B cell (primary cell): ENCODE data around the gene IFIT5. TPM values are rescaled to one million over a fixed set of nuclear protein-coding genes. Genes with fewer than 3 reads are reported as not detected.

Source experiments
- ATAC-seq: fragments of 200-7000 bp; cut with Tn5 transposase; one replicate; pipeline ENCODE4 v1.10.0; 2021; ENCODE audit warnings: low read depth, mild to moderate bottlenecking, moderate number of reproducible peaks, moderate library complexity
- CTCF ChIA-PET: fragments of 350-600 bp; sonication (Branson Sonifier 250); formaldehyde crosslinking; loops from one replicate; lab custom pipeline; 2021; ENCODE audit warnings: antibody characterized with exemption, inconsistent platforms; lab: Charles Lee
- POLR2A ChIA-PET: fragments of 350-600 bp; sonication (Branson Sonifier 250); formaldehyde crosslinking; loops from one replicate; lab custom pipeline; 2021; ENCODE audit warnings: antibody characterized with exemption; lab: Charles Lee
- DNase-seq: peaks from one replicate; pipeline ENCODE4 v3.0.0; 2013
- H2AFZ ChIP-seq: 2 replicates; pipeline ENCODE4 v1.6.1; 2012; ENCODE audit warnings: mild to moderate bottlenecking, low read depth, low read length; ENCODE audit not compliant: insufficient read depth, poor library complexity, severe bottlenecking
- H3K27ac ChIP-seq, 2 donors: 1 replicate in 1 of 2; 2 replicates in 1 of 2; pipeline ENCODE4 v1.5.1; 2012 to 2013; ENCODE audit warnings: low read length in 2 of 2, mild to moderate bottlenecking in 2 of 2, moderate library complexity in 1 of 2
- H3K27me3 ChIP-seq, 4 experiments: fragments of 200-600 bp in 1 of 4; sonication (generic) in 1 of 4; replicated peaks in 1 of 4; 1 replicate in 2 of 4; 2 replicates in 2 of 4; pipeline versions ENCODE4 v1.6.1 to v1.7.0; 2013 to 2016; ENCODE audit warnings: low read length in 3 of 4, mild to moderate bottlenecking in 2 of 4, mixed read lengths in 1 of 4, moderate library complexity in 1 of 4; ENCODE audit not compliant: insufficient read depth in 4 of 4, control insufficient read depth in 3 of 4; ENCODE audit errors: control extremely low read depth in 1 of 4
- H3K36me3 ChIP-seq, 2 experiments: replicated peaks in 1 of 2; 1 replicate in 1 of 2; 2 replicates in 1 of 2; pipeline versions ENCODE4 v1.6.1 to v1.7.1; 2013; ENCODE audit warnings: low read length in 1 of 2; ENCODE audit not compliant: insufficient read depth in 2 of 2, control insufficient read depth in 1 of 2; ENCODE audit errors: control extremely low read depth in 1 of 2, extremely low read depth in 1 of 2
- H3K4me1 ChIP-seq, 2 donors: fragments of 200-600 bp in 1 of 2; sonication (generic) in 1 of 2; 1 replicate in 1 of 2; 2 replicates in 1 of 2; pipeline versions ENCODE4 v1.5.1 to v1.6.1; 2013 to 2017; ENCODE audit warnings: low read length in 2 of 2; ENCODE audit not compliant: control insufficient read depth in 2 of 2, insufficient read depth in 2 of 2
- H3K4me2 ChIP-seq: replicated peaks from 2 replicates; pipeline ENCODE3; 2012; ENCODE audit warnings: mild to moderate bottlenecking, low read depth, low read length; ENCODE audit not compliant: poor library complexity, severe bottlenecking
- H3K4me3 ChIP-seq, 5 experiments: fragments of 200-600 bp in 1 of 5; sonication (generic) in 1 of 5; 1 replicate in 3 of 5; 2 replicates in 2 of 5; pipeline versions ENCODE4 v1.5.1 to v1.7.0; 2011 to 2016; ENCODE audit warnings: low read length in 4 of 5, mild to moderate bottlenecking in 4 of 5, low read depth in 2 of 5, control low read depth in 1 of 5, moderate library complexity in 1 of 5; ENCODE audit not compliant: insufficient read depth in 1 of 5; ENCODE audit errors: control extremely low read depth in 1 of 5, extremely low read depth in 1 of 5
- H3K79me2 ChIP-seq: fragments of 200-600 bp; sonication (generic); one replicate; pipeline ENCODE4 v1.6.0; 2016; ENCODE audit warnings: low read length; ENCODE audit not compliant: control insufficient read depth, insufficient read depth
- H3K9ac ChIP-seq: fragments of 200-600 bp; sonication (generic); 2 replicates; pipeline ENCODE4 v1.6.1; 2017; ENCODE audit warnings: mild to moderate bottlenecking, low read length, moderate library complexity
- H3K9me3 ChIP-seq, 3 donors: one replicate each; pipeline versions ENCODE4 v1.6.1 to v1.7.1; 2013; ENCODE audit warnings: low read length in 2 of 3; ENCODE audit not compliant: control insufficient read depth in 2 of 3, insufficient read depth in 1 of 3; ENCODE audit errors: control extremely low read depth in 1 of 3
- H4K20me1 ChIP-seq: 2 replicates; pipeline ENCODE4 v1.6.0; 2012; ENCODE audit warnings: mild to moderate bottlenecking, low read length; ENCODE audit not compliant: insufficient read depth, control insufficient read depth, poor library complexity, severe bottlenecking
- H3K27ac Mint-ChIP-seq: one replicate; pipeline ENCODE4 v1.8.0; 2021; ENCODE audit warnings: mixed read lengths
- H3K27me3 Mint-ChIP-seq: one replicate; pipeline ENCODE4 v1.8.0; 2021; ENCODE audit warnings: mixed read lengths
- H3K4me1 Mint-ChIP-seq: one replicate; pipeline ENCODE4 v1.8.0; 2021; ENCODE audit warnings: mixed read lengths
- H3K4me3 Mint-ChIP-seq: one replicate; pipeline ENCODE4 v1.8.0; 2021; ENCODE audit warnings: mixed read lengths
- H3K9me3 Mint-ChIP-seq: one replicate; pipeline ENCODE4 v1.8.0; 2022; ENCODE audit warnings: mixed read lengths; ENCODE audit not compliant: insufficient read depth
- CTCF ChIP-seq: fragments of 200-600 bp; IDR thresholded peaks from one replicate; pipeline ENCODE4 v1.8.0; 2022; ENCODE audit warnings: antibody characterized with exemption, mild to moderate bottlenecking
- EZH2 ChIP-seq: IDR thresholded peaks from 2 replicates; pipeline ENCODE4 v1.6.1; 2012; ENCODE audit warnings: borderline replicate concordance, low read depth, mild to moderate bottlenecking, moderate library complexity, low read length; ENCODE audit not compliant: insufficient read depth, poor library complexity, severe bottlenecking
- WGBS: methylation state at CpG from one replicate; pipeline ENCODE4 v1.1.5; 2013; ENCODE audit warnings: missing lambda C conversion rate; ENCODE audit not compliant: insufficient coverage; 5-methylcytosine and 5-hydroxymethylcytosine counted together
- intact Hi-C: fragments of 100-400 bp; cut with micrococcal nuclease; formaldehyde crosslinking; loops from one replicate; pipeline ENCODE4 v1.10.0; 2022
- polyA plus RNA-seq: library from polyadenylated mRNA; depleted of rRNA; stranded (reverse); fragments of >200 nt; gene quantifications from 2 replicates; pipeline ENCODE4 v1.2.3, GENCODE V29; 2012
- total RNA-seq, 2 donors: library from RNA; stranded (reverse); fragments of 120-200 nt in 1 of 2; gene quantifications; 1 replicate in 1 of 2; 2 replicates in 1 of 2; pipeline versions ENCODE4 v1.2.3 to v1.2.4, GENCODE V29; 2013 to 2022

Gene IFIT5
- total and polyA plus RNA-seq, 2 donors (not counting 1 experiment from before 2014, with no cell fraction given): 7.0 to 23.2 TPM

- peaks cover 4% of the 10 kb centered on the region for H3K4me1 Mint-ChIP-seq
- Histone ChIP-seq H3K27me3 (no peaks in the 10 kb centered on the region), H3K4me1 (peaks cover under 1% of the 10 kb centered on the region in 2 donors), H3K4me2 (no peak overlapping the region), H3K9me3 (no peaks in the 10 kb centered on the region), H4K20me1 (no peaks in the 10 kb centered on the region), H3K79me2 (no peaks in the 10 kb centered on the region), H3K27ac (no peak overlapping the region), H3K36me3 (no peaks in the 10 kb centered on the region), H3K4me3 (no peak overlapping the region), H2AFZ (no peak overlapping the region), H3K9ac (no peak overlapping the region)
- intact Hi-C loops: no loop called here
- H3K9me3 Mint-ChIP-seq: no peaks in the 10 kb centered on the region
- ATAC-seq (no peak), DNase-seq (no peak)
- peaks cover 3% of the 10 kb centered on the region for H3K27me3 Mint-ChIP-seq
- no peak overlapping the region for H3K4me3 Mint-ChIP-seq
- no peak overlapping the region for H3K27ac Mint-ChIP-seq
- POLR2A ChIA-PET: no interaction called here
- CTCF ChIA-PET: no interaction called here
- TF ChIP-seq EZH2: no peak
- no peak for TF ChIP-seq CTCF
These were observed 35.3 kb upstream of the IFIT5 start for GRCh38 chr10:89379103-89379502.

- WGBS: no CpG with 5 or more reads among the region's 1 CpG
- no peak overlapping the region for H2AFZ ChIP-seq
- H3K9ac ChIP-seq: no peak overlapping the region
- intact Hi-C loops: no loop called here
- H3K9me3 ChIP-seq: no peaks in the 10 kb centered on the region
- CTCF ChIA-PET: no interaction called here
- H3K27me3 Mint-ChIP-seq: no peaks in the 10 kb centered on the region
- H3K4me2 ChIP-seq: no peak overlapping the region
- H3K27ac Mint-ChIP-seq: no peak overlapping the region
- POLR2A ChIA-PET: no interaction called here
- no peaks in the 10 kb centered on the region for H3K27me3 ChIP-seq
- H3K79me2 ChIP-seq: no peaks in the 10 kb centered on the region
- H3K4me3 ChIP-seq: no peak overlapping the region
- no peak overlapping the region for H3K27ac ChIP-seq
- no peaks in the 10 kb centered on the region for H4K20me1 ChIP-seq
- DNase-seq: no peak
- ATAC-seq: no peak
- peaks cover 16% of the 10 kb centered on the region in 2 donors for H3K4me1 ChIP-seq
- H3K9me3 Mint-ChIP-seq: no peaks in the 10 kb centered on the region
- TF ChIP-seq CTCF: no peak
- no peak for TF ChIP-seq EZH2
- H3K4me3 Mint-ChIP-seq: no peak overlapping the region
- peaks cover 18% of the 10 kb centered on the region for H3K4me1 Mint-ChIP-seq
- H3K36me3 ChIP-seq: no peaks in the 10 kb centered on the region
These were observed 31.6 kb upstream of the IFIT5 start for GRCh38 chr10:89382757-89383156.
